Esophagus muscularis mucosa (tissue), 3 donors: ENCODE results near the gene OR10G7.

Experiments used
- POLR2A ChIP-seq: fragments of 450-650 bp; IDR thresholded peaks from one replicate; pipeline ENCODE4 v1.6.1; 2017; ENCODE audit warnings: antibody characterized with exemption, moderate library complexity, mild to moderate bottlenecking, low read depth
- TF ChIP-seq, protein P1 (sequence below), 3 experiments: fragments of 200-600 bp in 2 of 3; fragments of 450-650 bp in 1 of 3; sonication (generic) in 2 of 3; IDR thresholded peaks; one replicate each; pipeline ENCODE4 v1.5.1; 2017 to 2019; ENCODE audit warnings: antibody characterized with exemption in 3 of 3, mild to moderate bottlenecking in 2 of 3, moderate library complexity in 1 of 3

DNA sequence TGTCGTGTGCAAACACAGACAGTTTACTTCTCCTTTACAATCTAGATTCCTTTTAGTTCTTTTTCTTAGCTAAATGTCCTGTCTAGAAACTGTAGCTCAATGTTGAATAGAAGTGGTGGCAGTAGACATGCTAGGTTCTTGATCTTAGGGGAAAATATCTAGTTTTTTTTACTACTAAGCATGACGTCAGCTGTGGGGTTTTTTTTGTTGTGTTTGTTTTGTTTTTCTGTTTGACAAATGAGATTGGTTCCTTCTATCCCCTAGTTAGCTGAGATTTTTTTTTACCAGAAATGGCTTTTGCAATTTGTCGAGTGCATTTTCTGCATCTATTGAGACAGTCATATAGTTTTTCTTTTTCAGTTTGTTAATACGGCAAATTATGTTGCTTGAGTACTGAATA is 2.3 kb upstream of the OR10G7 start:
- TF ChIP-seq, protein P1, sequence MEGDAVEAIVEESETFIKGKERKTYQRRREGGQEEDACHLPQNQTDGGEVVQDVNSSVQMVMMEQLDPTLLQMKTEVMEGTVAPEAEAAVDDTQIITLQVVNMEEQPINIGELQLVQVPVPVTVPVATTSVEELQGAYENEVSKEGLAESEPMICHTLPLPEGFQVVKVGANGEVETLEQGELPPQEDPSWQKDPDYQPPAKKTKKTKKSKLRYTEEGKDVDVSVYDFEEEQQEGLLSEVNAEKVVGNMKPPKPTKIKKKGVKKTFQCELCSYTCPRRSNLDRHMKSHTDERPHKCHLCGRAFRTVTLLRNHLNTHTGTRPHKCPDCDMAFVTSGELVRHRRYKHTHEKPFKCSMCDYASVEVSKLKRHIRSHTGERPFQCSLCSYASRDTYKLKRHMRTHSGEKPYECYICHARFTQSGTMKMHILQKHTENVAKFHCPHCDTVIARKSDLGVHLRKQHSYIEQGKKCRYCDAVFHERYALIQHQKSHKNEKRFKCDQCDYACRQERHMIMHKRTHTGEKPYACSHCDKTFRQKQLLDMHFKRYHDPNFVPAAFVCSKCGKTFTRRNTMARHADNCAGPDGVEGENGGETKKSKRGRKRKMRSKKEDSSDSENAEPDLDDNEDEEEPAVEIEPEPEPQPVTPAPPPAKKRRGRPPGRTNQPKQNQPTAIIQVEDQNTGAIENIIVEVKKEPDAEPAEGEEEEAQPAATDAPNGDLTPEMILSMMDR (IDR thresholded peaks at IDR 0.05), result no peak
- TF ChIP-seq POLR2A, result no peak
